ENCODE data around the gene PCDHA3.
"Not testable (repeated sequence)": the region's sequence is repeated elsewhere in the genome, so short reads cannot be mapped to it uniquely, and the experiment has no call there.

The PCDHA3 gene

GRCh38 chr5:140821375-140822280 is 20.8 kb downstream of the PCDHA3 start, which contains the start of gene PCDHA5:
PCDHA5 (plus strand) TSS chr5:140821613.
- H3K4me3 ChIP-seq (ENCODE audit: low read depth, low read length, poor library complexity, severe bottlenecking) = no peak within 1 kb of the TSS

GRCh38 chr5:140822281-140822629 is 21.4 kb downstream of the PCDHA3 start:
- no peaks in the 10 kb centered on the region for H3K9me3 ChIP-seq (ENCODE audit: low read length)
- H3K4me1 ChIP-seq (ENCODE audit: insufficient read depth, low read length, severe bottlenecking) = no peaks in the 10 kb centered on the region
- H3K79me2 ChIP-seq (ENCODE audit: insufficient read depth, low read length) = no peaks in the 10 kb centered on the region
- TF ChIP-seq CTCF (IDR thresholded peaks at IDR 0.05; ENCODE audit: low read length) (no peak), EZH2 (IDR thresholded peaks at IDR 0.05; ENCODE audit: borderline replicate concordance, low read length) (no peak)
- no peaks in the 10 kb centered on the region for H3K27me3 ChIP-seq (ENCODE audit: insufficient read depth, low read length)
- H3K4me2 ChIP-seq (ENCODE audit: low read length) = no peak overlapping the region
- no peaks in the 10 kb centered on the region for H3K36me3 ChIP-seq (ENCODE audit: insufficient read depth, low read length)
- H3K9me2 ChIP-seq (ENCODE audit: low read depth, low read length) = no peaks in the 10 kb centered on the region
- H3K27ac ChIP-seq (ENCODE audit: low read depth, low read length, poor library complexity, severe bottlenecking) = no peak overlapping the region
- H2AFZ ChIP-seq (ENCODE audit: low read length) = no peak overlapping the region
- H3K4me3 ChIP-seq (ENCODE audit: low read depth, low read length, poor library complexity, severe bottlenecking) = no peak overlapping the region
- H3F3A ChIP-seq (ENCODE audit: insufficient read depth, low read length) = no peaks in the 10 kb centered on the region
- no peaks in the 10 kb centered on the region for H4K20me1 ChIP-seq (ENCODE audit: insufficient read depth, low read length)
- H3K9ac ChIP-seq (ENCODE audit: low read length) = no peak overlapping the region

More at GRCh38 chr5:140821375-140822280, 20.8 kb downstream of the PCDHA3 start, which contains the start of gene PCDHA5:
- Histone ChIP-seq H3K79me2 (ENCODE audit: insufficient read depth, low read length) (no peaks in the 10 kb centered on the region), H3K4me1 (ENCODE audit: insufficient read depth, low read length, severe bottlenecking) (no peaks in the 10 kb centered on the region), H3K27ac (ENCODE audit: low read depth, low read length, poor library complexity, severe bottlenecking) (no peak within 1 kb of the TSS), H3K36me3 (ENCODE audit: insufficient read depth, low read length) (no peaks in the 10 kb centered on the region), H3K4me2 (ENCODE audit: low read length) (no peak within 1 kb of the TSS), H3K9ac (ENCODE audit: low read length) (no peak within 1 kb of the TSS), H3K9me3 (ENCODE audit: low read length) (no peaks in the 10 kb centered on the region), H2AFZ (ENCODE audit: low read length) (no peak within 1 kb of the TSS), H4K20me1 (ENCODE audit: insufficient read depth, low read length) (no peaks in the 10 kb centered on the region), H3K27me3 (ENCODE audit: insufficient read depth, low read length) (no peaks in the 10 kb centered on the region), H3K9me2 (ENCODE audit: low read depth, low read length) (no peaks in the 10 kb centered on the region), H3F3A (ENCODE audit: insufficient read depth, low read length) (no peaks in the 10 kb centered on the region)
- TF ChIP-seq EZH2 (IDR thresholded peaks at IDR 0.05; ENCODE audit: borderline replicate concordance, low read length) (no peak), CTCF (IDR thresholded peaks at IDR 0.05; ENCODE audit: low read length) (no peak)

GRCh38 chr5:140822969-140823368 is 22.1 kb downstream of the PCDHA3 start:
- not testable (repeated sequence) for H4K20me1 ChIP-seq (ENCODE audit: insufficient read depth, low read length); H2AFZ ChIP-seq (ENCODE audit: low read length); H3K4me2 ChIP-seq (ENCODE audit: low read length); H3K4me1 ChIP-seq (ENCODE audit: insufficient read depth, low read length, severe bottlenecking); H3K36me3 ChIP-seq (ENCODE audit: insufficient read depth, low read length); H3K9ac ChIP-seq (ENCODE audit: low read length); H3K27ac ChIP-seq (ENCODE audit: low read depth, low read length, poor library complexity, severe bottlenecking); H3K27me3 ChIP-seq (ENCODE audit: insufficient read depth, low read length); H3K79me2 ChIP-seq (ENCODE audit: insufficient read depth, low read length); H3K4me3 ChIP-seq (ENCODE audit: low read depth, low read length, poor library complexity, severe bottlenecking); H3K9me3 ChIP-seq (ENCODE audit: low read length); H3K9me2 ChIP-seq (ENCODE audit: low read depth, low read length); H3F3A ChIP-seq (ENCODE audit: insufficient read depth, low read length)

- H3K9ac ChIP-seq (ENCODE audit: low read length) = no peak overlapping the region
- no peaks in the 10 kb centered on the region for H4K20me1 ChIP-seq (ENCODE audit: insufficient read depth, low read length)
- no peaks in the 10 kb centered on the region for H3F3A ChIP-seq (ENCODE audit: insufficient read depth, low read length)
- H3K9me3 ChIP-seq (ENCODE audit: low read length) = no peaks in the 10 kb centered on the region
- H3K36me3 ChIP-seq (ENCODE audit: insufficient read depth, low read length) = no peaks in the 10 kb centered on the region
- H3K79me2 ChIP-seq (ENCODE audit: insufficient read depth, low read length) = no peaks in the 10 kb centered on the region
- TF ChIP-seq CTCF (IDR thresholded peaks at IDR 0.05; ENCODE audit: low read length) = no peak
- no peak for TF ChIP-seq EZH2 (IDR thresholded peaks at IDR 0.05; ENCODE audit: borderline replicate concordance, low read length)
- no peak overlapping the region for H3K4me3 ChIP-seq (ENCODE audit: low read depth, low read length, poor library complexity, severe bottlenecking)
- H3K4me1 ChIP-seq (ENCODE audit: insufficient read depth, low read length, severe bottlenecking) = no peaks in the 10 kb centered on the region
- H3K27ac ChIP-seq (ENCODE audit: low read depth, low read length, poor library complexity, severe bottlenecking) = no peak overlapping the region
- no peak overlapping the region for H2AFZ ChIP-seq (ENCODE audit: low read length)
- no peaks in the 10 kb centered on the region for H3K9me2 ChIP-seq (ENCODE audit: low read depth, low read length)
- H3K27me3 ChIP-seq (ENCODE audit: insufficient read depth, low read length) = no peaks in the 10 kb centered on the region
- H3K4me2 ChIP-seq (ENCODE audit: low read length) = no peak overlapping the region
Observed at GRCh38 chr5:140823475-140823874, 22.6 kb downstream of the PCDHA3 start.
